GM21528 (cell line): ENCODE data around the gene XPO6.

ENCODE experiments used
- ATAC-seq: cut with Tn5 transposase; IDR thresholded peaks from one replicate; pipeline ENCODE4 v1.9.1; 2021; ENCODE audit warnings: mild to moderate bottlenecking, moderate library complexity; ENCODE audit not compliant: unreplicated experiment, low FRiP score

XPO6 gene

GRCh38 chr16:28161626-28162025, 50.1 kb downstream of the XPO6 start:
- no peak for ATAC-seq

DNA sequence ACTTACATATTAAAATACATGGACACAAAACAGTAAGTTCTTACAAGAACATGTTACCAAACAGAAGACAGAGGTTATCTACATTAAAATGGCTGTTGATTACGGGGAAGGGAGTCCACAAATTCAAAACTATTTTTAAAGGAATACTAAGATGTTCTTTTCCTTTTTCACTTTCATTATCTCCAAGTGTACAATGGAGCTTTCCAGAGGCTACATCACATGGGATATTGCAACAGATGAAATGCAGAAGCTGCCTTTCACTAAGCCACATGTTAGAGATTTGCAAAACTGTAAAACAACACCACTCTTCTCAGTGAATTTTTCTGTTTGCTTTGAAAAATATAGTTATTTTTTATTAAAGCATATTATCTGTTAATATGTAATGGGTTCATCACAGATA, 53.6 kb downstream of the XPO6 start:
- no peak for ATAC-seq

DNA sequence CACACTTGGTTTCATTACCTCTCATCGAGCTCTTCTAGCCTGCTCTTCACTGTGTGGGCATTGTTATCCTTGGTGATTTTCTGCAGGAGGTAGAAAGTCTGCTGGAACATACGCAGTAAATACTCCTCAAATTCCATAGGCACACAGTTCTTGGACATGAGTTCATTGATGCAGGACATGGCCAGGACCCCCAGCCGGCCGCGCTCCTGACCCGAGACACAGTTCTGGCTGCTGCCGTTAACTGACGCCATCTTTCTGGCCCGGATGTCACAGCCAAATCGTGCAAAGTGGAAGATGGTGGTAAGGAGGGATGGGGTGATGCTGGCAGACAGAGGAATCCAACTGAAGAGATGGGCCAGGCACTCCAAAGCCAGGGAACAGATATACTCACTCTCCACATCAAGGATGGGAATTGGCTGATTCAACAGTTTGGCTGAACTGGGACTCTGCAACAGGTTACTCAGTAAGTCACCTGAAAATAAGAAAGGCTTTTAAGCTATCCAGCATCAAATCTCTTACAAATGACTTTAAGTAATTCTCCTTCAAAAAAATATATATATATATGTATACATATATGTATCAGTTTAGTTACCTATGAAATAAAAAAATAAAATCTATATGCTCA, 55.6 kb downstream of the XPO6 start:
- ATAC-seq = no peak

- no peak for ATAC-seq
Observed at GRCh38 chr16:28155293-28155692, 56.5 kb downstream of the XPO6 start.

GRCh38 chr16:28151180-28151579, 60.6 kb downstream of the XPO6 start:
- no peak for ATAC-seq

DNA sequence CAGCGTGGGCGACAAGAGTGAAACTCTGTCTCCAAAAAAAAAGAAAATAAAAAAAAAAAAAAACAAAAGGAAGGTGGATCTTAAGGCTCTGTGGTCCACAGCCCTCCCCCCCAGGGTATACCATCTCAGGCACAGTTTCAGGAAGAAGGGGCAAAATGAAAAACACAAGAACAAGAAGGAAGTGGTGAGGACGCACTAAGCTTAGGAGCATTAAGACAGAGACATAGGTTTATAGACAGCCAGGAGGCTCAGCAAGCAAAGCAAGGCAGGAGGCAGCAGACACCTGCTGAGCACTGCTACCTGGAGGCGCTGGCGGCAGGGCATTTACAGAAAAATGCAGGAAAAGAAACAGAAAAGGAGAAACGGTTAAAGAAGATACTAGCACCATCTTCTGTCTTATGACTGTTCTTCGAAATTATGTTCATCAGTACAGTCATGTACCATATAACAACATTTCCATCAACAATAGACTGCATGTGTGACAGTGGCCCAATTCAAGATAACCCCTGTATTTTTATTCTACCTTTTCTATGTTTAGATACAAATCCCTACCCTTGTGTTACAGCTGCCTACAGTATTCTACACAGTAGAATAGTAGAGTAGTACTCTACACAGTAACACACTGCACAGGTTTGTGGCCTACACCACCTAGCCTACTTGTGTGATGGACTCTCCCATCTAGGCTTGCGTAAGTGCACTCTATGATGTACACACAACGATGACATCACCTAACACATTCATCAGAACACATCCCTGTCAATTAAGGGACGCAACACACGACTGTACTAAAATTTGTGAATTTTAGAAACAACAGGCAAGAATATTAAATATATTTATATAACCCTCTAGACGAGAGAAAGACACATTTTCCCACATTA, 62.5 kb downstream of the XPO6 start:
- ATAC-seq = no peak

DNA sequence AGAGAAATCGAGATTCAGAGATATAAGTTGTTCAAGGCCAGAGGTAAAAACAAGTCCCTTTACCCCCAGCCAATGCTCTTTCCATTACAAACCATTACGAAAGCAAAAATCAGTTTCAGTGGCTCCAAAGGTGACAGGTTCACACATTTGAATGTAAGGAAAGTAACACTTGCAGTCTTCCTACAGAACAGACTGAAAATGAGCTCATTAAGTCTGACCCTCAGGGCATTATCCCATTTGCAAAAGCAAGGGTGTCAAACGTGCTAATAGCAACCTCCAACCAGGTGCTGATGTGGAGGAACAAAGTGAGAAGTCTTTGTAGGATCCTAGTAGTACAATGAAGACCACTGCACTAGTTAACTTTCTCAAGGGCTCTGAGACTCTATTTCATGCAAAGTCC, 65.2 kb downstream of the XPO6 start:
- ATAC-seq = no peak

DNA sequence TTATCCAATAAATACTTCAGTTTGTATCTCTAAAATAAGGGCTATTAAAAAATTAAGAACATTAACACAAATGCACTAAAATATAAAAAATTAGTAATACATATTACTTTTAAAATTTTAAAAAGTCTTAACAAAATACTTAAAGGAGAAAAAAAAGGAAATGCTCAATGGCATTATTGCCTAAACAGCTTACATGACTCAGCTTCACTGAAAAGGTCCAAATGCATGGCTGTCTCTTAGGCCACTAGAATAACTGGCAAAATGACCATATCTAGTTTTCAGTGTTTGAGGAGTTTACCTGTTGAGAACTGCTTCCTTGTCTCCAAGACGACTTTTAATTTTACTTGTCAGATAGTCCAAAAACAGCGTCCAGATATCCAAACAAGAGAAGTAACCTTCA, 66.0 kb downstream of the XPO6 start:
- ATAC-seq = no peak

- ATAC-seq = peak; percentile 61
Observed at GRCh38 chr16:28140788-28141618, 70.8 kb downstream of the XPO6 start.

GRCh38 chr16:28139530-28139929, 72.2 kb downstream of the XPO6 start:
- no peak for ATAC-seq

- no peak for ATAC-seq
Observed at GRCh38 chr16:28136751-28137434, 74.9 kb downstream of the XPO6 start.

GRCh38 chr16:28133666-28134065, 78.1 kb downstream of the XPO6 start:
- no peak for ATAC-seq

DNA sequence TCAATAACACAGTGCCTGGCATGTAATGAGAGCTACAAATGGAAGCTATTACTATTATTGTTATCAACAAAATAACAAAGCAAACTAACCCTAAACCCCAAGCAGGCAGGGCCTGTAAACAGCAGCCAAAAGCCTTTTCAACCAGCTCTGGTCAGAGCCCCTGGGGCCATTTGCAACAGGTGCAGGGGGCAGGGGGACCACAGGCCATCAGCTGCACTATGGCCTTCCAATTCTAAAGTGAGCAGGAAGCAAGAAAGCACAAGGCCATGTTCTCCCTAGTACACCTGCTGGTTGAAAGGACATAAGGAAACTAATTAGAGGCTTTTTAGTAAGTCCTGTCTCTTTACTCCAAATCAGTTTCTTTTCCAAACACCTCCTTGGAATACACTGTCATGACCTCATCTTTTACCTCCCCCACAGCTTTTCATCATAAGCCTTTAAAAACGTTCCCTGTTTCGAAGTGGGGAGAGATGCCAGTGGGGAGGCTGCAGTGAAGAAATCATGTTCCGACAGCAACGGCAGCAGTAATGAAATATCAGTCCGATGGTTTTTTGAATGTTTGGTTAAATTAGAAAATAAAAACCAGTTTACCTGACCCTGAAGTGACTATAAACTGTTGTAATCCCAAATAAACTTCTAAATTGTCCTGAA, 79.9 kb downstream of the XPO6 start:
- ATAC-seq = no peak

- ATAC-seq = no peak
Observed at GRCh38 chr16:28131181-28131580, 80.6 kb downstream of the XPO6 start.

GRCh38 chr16:28130099-28131088, 81.4 kb downstream of the XPO6 start:
- no peak for ATAC-seq

GRCh38 chr16:28126684-28127620, 84.8 kb downstream of the XPO6 start:
- no peak for ATAC-seq

DNA sequence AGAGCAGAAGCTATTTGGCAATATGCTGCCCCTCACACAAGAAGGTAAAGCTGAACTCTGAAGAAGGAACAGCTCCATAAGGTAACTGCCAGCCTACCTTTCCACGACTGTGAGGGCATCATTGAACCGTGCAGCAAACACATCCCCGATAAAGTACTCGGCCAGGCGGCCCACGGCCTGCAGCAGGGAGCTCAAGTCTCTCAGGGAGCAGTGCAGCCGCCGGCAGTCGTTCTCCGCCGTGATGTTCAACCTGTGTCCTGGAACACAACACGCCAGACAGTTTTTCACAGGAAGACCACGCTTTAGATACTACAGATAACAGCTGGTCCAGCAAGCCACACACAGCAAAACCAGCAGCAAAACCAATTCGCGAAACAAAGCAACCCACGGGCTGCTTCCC, 86.2 kb downstream of the XPO6 start:
- ATAC-seq = no peak

DNA sequence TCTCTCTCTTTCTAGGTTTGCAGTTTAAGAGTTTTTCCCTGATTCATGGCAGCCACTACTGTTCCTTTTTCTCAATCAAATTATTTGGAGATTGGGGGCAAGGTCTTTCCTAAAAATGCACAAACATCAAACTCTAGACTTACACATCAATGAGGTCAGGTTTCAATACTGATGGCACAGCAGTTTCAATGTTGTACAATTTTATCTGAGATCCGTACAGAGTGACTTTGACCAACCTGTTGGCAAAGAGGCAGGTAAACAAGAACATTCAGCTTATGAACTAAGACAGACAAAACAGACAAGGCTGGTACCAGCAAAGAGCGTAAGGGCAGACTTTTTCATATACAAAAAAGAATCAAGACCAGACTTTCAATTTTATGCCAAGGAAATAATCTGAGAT, 90.2 kb downstream of the XPO6 start:
- no peak for ATAC-seq
